ENCODE results near the gene RSU1. TPM values are rescaled to one million over a fixed set of nuclear protein-coding genes. Genes with fewer than 3 reads are reported as not detected.

The RSU1 gene
- total RNA-seq, 1 experiment from 2014 or later: 29.5 TPM

GRCh38 chr10:16814012-16814411, 3.2 kb downstream of the RSU1 start:
- peaks cover 17% of the 10 kb centered on the region; the same call in 1 of the 2 replicates for H3K79me2 ChIP-seq (ENCODE audit: insufficient read depth, low read length)
- ChIA-PET CTCF (interaction anchor here (1.4 kb wide), 1 partner anchor 10 kb away, joined by 5 read pairs; no protein-coding TSS in a partner anchor), RAD21 (ENCODE audit: low non-redundant PET in 1 of 2, low total read pairs in 2 of 2, uncharacterized antibody in 2 of 2, unreplicated experiment in 2 of 2) (no interaction called here)

GRCh38 chr10:16812676-16813075, 4.5 kb downstream of the RSU1 start:
- Histone ChIP-seq H3K4me3 (replicated peaks in 1 of 2; ENCODE audit: low read depth in 1 of 2, low read length in 2 of 2) (no peak overlapping the region), H3K27ac (ENCODE audit: low read depth, low read length) (no peak overlapping the region), H4K20me1 (ENCODE audit: insufficient read depth) (no peaks in the 10 kb centered on the region), H3K9me2 (ENCODE audit: insufficient read depth) (no peaks in the 10 kb centered on the region), H3K79me2 (ENCODE audit: insufficient read depth, low read length) (peaks cover 17% of the 10 kb centered on the region; the same call in 1 of the 2 replicates), H3K9ac (ENCODE audit: low read length) (no peak overlapping the region), H3K9me3 (ENCODE audit: control insufficient read depth in 1 of 2, insufficient read depth in 1 of 2, low read depth in 1 of 2, low read length in 2 of 2) (no peaks in the 10 kb centered on the region), H3K4me1 (ENCODE audit: control insufficient read depth in 1 of 2, insufficient read depth in 2 of 2, low read length in 2 of 2) (peaks cover 0 to 10% of the 10 kb centered on the region in 2 experiments; a peak in 3 of 4 replicates), H3K27me3 (ENCODE audit: insufficient read depth, low read length) (no peaks in the 10 kb centered on the region), H3K36me3 (ENCODE audit: control insufficient read depth in 1 of 2, insufficient read depth in 2 of 2, low read length in 2 of 2) (no peaks in the 10 kb centered on the region), H3K4me2 (ENCODE audit: low read length) (no peak overlapping the region), H2AFZ (ENCODE audit: low read depth, low read length, poor library complexity, severe bottlenecking) (no peak overlapping the region)
- RAD21 ChIA-PET (ENCODE audit: low non-redundant PET in 1 of 2, low total read pairs in 2 of 2, uncharacterized antibody in 2 of 2, unreplicated experiment in 2 of 2): no interaction called here
- CTCF ChIA-PET: interaction anchor here (1.4 kb wide), 1 partner anchor 9 kb away, joined by 5 read pairs; no protein-coding TSS in a partner anchor
- DNase-seq (ENCODE audit: low read depth, low spot score) (no peak), ATAC-seq (no peak)
- intact Hi-C loops (cut with micrococcal nuclease): no loop called here
- POLR2A ChIA-PET: no interaction called here
- TF ChIP-seq RAD21 (IDR thresholded peaks at IDR 0.05; ENCODE audit: low read depth) (no peak), YY1 (IDR thresholded peaks at IDR 0.05; ENCODE audit: extremely low read depth, insufficient replicate concordance, low read depth, low read length) (no peak), JUND (IDR thresholded peaks at IDR 0.05) (no peak)
- no TSS peak for BruUV-seq (replicated peaks)

More at GRCh38 chr10:16814012-16814411, 3.2 kb downstream of the RSU1 start:
- intact Hi-C loops (cut with micrococcal nuclease): no loop called here
- Histone ChIP-seq H3K9me3 (ENCODE audit: control insufficient read depth in 1 of 2, insufficient read depth in 1 of 2, low read depth in 1 of 2, low read length in 2 of 2) (no peaks in the 10 kb centered on the region), H3K27me3 (ENCODE audit: insufficient read depth, low read length) (no peaks in the 10 kb centered on the region), H3K9ac (ENCODE audit: low read length) (no peak overlapping the region), H3K4me1 (ENCODE audit: control insufficient read depth in 1 of 2, insufficient read depth in 2 of 2, low read length in 2 of 2) (peaks cover 3 to 18% of the 10 kb centered on the region in 2 experiments; a peak in 3 of 4 replicates), H3K9me2 (ENCODE audit: insufficient read depth) (no peaks in the 10 kb centered on the region), H2AFZ (ENCODE audit: low read depth, low read length, poor library complexity, severe bottlenecking) (no peak overlapping the region), H3K4me2 (ENCODE audit: low read length) (no peak overlapping the region), H3K4me3 (replicated peaks in 1 of 2; ENCODE audit: low read depth in 1 of 2, low read length in 2 of 2) (no peak overlapping the region), H3K27ac (ENCODE audit: low read depth, low read length) (no peak overlapping the region), H3K36me3 (ENCODE audit: control insufficient read depth in 1 of 2, insufficient read depth in 2 of 2, low read length in 2 of 2) (no peaks in the 10 kb centered on the region), H4K20me1 (ENCODE audit: insufficient read depth) (no peaks in the 10 kb centered on the region)
- no peak for TF ChIP-seq CBX3 (IDR thresholded peaks at IDR 0.05; ENCODE audit: low read depth)
- TF ChIP-seq MAX (IDR thresholded peaks at IDR 0.05): no peak
- TF ChIP-seq EZH2phosphoT487 (IDR thresholded peaks at IDR 0.05; ENCODE audit: borderline replicate concordance): no peak
- no TSS peak for BruUV-seq (replicated peaks)
- POLR2A ChIA-PET: no interaction called here
- DNase-seq (ENCODE audit: low read depth, low spot score) (no peak), ATAC-seq (no peak)
